Common myeloid progenitor, CD34-positive (primary cell): ENCODE results near the gene MROH7.

Source experiments
- CTCF ChIA-PET: fragments of 350-600 bp; sonication (Branson Sonifier 250); formaldehyde crosslinking; loops from one replicate; lab custom pipeline; 2021; ENCODE audit warnings: antibody characterized with exemption; lab: Charles Lee
- POLR2A ChIA-PET: fragments of 350-600 bp; sonication (Branson Sonifier 250); formaldehyde crosslinking; loops from one replicate; lab custom pipeline; 2021; ENCODE audit warnings: antibody characterized with exemption; lab: Charles Lee
- DNase-seq, 3 donors: peaks; one replicate each; pipeline versions ENCODE4 v3.0.0 to v3.0.0-alpha.2; 2013
- H3K27ac ChIP-seq, 2 experiments: 1 replicate in 1 of 2; 2 replicates in 1 of 2; pipeline ENCODE4 v1.7.0; 2013; ENCODE audit warnings: inconsistent platforms in 2 of 2, low read length in 2 of 2, mild to moderate bottlenecking in 2 of 2, low read depth in 1 of 2, moderate library complexity in 1 of 2; ENCODE audit not compliant: severe bottlenecking in 2 of 2, insufficient read depth in 1 of 2, poor library complexity in 1 of 2
- H3K27me3 ChIP-seq, 5 experiments: replicated peaks in 2 of 5; 1 replicate in 3 of 5; 2 replicates in 2 of 5; pipeline versions ENCODE4 v1.6.1 to v1.7.0; 2013; ENCODE audit warnings: low read length in 4 of 5, mild to moderate bottlenecking in 2 of 5, moderate library complexity in 2 of 5, inconsistent platforms in 1 of 5; ENCODE audit not compliant: insufficient read depth in 5 of 5, control insufficient read depth in 4 of 5
- H3K36me3 ChIP-seq, 4 experiments: 1 replicate in 2 of 4; 2 replicates in 2 of 4; pipeline versions ENCODE4 v1.6.1 to v1.7.0; 2013; ENCODE audit warnings: low read length in 3 of 4, control low read depth in 1 of 4, mild to moderate bottlenecking in 1 of 4; ENCODE audit not compliant: control insufficient read depth in 4 of 4, insufficient read depth in 4 of 4
- H3K4me1 ChIP-seq, 4 experiments: 1 replicate in 3 of 4; 2 replicates in 1 of 4; pipeline versions ENCODE4 v1.6.1 to v1.7.1; 2013; ENCODE audit warnings: low read length in 3 of 4, mild to moderate bottlenecking in 3 of 4, control low read depth in 1 of 4, inconsistent platforms in 1 of 4, moderate library complexity in 1 of 4; ENCODE audit not compliant: control insufficient read depth in 4 of 4, insufficient read depth in 4 of 4; ENCODE audit errors: control extremely low read depth in 1 of 4
- H3K4me3 ChIP-seq, 7 experiments: 1 replicate in 4 of 7; 2 replicates in 3 of 7; pipeline versions ENCODE4 v1.5.1 to v1.7.0; 2013; ENCODE audit warnings: mild to moderate bottlenecking in 7 of 7, low read length in 6 of 7, moderate library complexity in 6 of 7, inconsistent platforms in 2 of 7, low read depth in 2 of 7, control low read depth in 1 of 7; ENCODE audit not compliant: insufficient read depth in 4 of 7, control insufficient read depth in 1 of 7; ENCODE audit errors: extremely low read depth in 1 of 7
- H3K9me3 ChIP-seq, 5 experiments: 1 replicate in 4 of 5; 2 replicates in 1 of 5; pipeline versions ENCODE4 v1.6.1 to v1.7.1; 2013; ENCODE audit warnings: low read length in 4 of 5, mild to moderate bottlenecking in 2 of 5, inconsistent platforms in 1 of 5, low read depth in 1 of 5, moderate library complexity in 1 of 5; ENCODE audit not compliant: control insufficient read depth in 4 of 5, insufficient read depth in 2 of 5; ENCODE audit errors: control extremely low read depth in 1 of 5
- WGBS: methylation state at CpG from one replicate; pipeline ENCODE4 v1.1.5; 2013; ENCODE audit not compliant: insufficient coverage; 5-methylcytosine and 5-hydroxymethylcytosine counted together

MROH7 gene

DNA sequence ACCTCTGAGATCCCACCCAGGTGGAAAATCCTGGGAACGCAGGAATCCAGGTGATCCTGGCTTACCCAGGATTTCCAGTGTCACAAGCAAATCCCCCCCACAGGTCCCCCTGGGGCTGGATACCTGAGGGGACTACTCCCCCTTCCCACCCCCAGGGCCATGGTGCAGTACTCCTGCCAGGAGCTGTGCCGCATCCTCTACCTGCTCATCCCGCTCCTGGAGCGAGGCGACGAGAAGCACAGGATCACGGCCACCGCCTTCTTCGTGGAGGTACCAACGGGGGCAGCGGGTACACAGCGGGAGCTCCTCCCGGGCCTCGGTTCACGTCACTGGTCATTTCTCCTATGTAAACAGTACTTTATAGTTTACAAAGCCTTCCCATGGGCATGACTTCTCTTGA is 53.6 kb downstream of the MROH7 start:
- Histone ChIP-seq H3K4me3 (no peak overlapping the region), H3K27ac (no peak overlapping the region), H3K9me3 (no peaks in the 10 kb centered on the region), H3K27me3 (no peaks in the 10 kb centered on the region), H3K4me1 (no peaks in the 10 kb centered on the region), H3K36me3 (no peaks in the 10 kb centered on the region)
- ChIA-PET POLR2A (no interaction called here), CTCF (no interaction called here)
- no peak for DNase-seq
- 97% methylated on average over 15 of the region's 15 CpGs for WGBS

DNA sequence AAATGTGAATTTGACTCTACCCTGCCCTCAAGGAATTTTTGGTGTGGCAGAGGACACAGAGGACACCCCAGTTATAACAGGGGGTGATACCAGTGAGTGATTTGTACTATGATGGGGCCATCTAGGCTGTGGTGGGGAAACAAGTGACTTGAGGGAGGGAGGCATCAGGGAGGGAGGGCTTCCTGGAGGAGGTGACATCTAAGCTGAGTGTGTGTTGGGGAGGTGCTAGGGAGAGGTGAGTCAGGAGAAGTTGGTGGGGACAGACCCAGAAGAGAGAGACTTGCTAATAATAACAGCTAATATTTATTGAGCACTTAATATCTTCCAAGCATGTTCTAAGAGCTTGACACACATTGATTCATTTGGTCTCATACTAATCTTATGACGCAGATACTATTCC is 54.2 kb downstream of the MROH7 start:
- Histone ChIP-seq H3K9me3 (no peaks in the 10 kb centered on the region), H3K4me3 (no peak overlapping the region), H3K27ac (no peak overlapping the region), H3K36me3 (no peaks in the 10 kb centered on the region), H3K27me3 (no peaks in the 10 kb centered on the region), H3K4me1 (no peaks in the 10 kb centered on the region)
- no peak for DNase-seq
- ChIA-PET POLR2A (no interaction called here), CTCF (no interaction called here)
- WGBS, result 100% methylated on average over 1 of the region's 1 CpG

DNA sequence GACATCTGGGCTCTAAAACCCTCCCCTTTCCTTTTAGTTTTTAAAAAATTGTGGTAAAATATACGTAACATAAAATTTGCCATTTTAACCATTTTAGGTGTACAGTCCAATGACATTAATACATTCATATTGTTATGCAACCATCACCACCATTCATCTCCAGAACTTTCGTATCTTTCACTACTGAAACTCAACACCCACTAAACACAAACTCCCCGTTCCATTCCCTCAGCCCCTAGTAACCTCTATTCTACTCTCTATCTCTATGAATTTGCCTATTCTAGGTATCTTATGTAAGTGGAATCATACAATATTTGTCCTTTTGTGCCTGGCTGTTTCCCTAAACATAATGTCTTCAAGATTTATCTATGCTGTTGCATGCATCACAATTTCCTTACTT is 54.7 kb downstream of the MROH7 start:
- CTCF ChIA-PET, result no interaction called here
- POLR2A ChIA-PET, result no interaction called here
- no peak for DNase-seq
- Histone ChIP-seq H3K36me3 (no peaks in the 10 kb centered on the region), H3K4me1 (no peaks in the 10 kb centered on the region), H3K4me3 (no peak overlapping the region), H3K27ac (no peak overlapping the region), H3K9me3 (no peaks in the 10 kb centered on the region), H3K27me3 (no peaks in the 10 kb centered on the region)
- no CpG with 5 or more reads among the region's 3 CpGs for WGBS

DNA sequence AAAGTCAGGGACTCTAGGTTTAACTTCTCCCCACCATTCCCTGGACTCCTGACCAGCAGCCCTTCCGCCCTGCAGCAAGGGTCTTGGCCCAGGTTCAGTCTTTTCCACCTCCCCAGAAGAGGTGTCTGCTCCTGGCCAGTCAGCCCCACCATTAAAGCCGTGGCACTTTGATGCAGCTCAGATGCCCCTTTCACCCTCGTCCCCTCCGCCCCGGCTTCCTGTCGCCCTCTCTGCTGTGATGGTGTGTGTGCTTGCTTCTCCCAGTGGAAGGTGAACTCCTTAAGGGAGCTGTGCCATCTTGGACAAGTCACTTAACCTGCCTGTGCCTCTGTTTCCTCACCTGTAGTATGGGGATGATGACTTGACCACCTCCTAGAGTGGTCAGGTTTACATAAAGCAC is 56.3 kb downstream of the MROH7 start:
- DNase-seq, result no peak
- Histone ChIP-seq H3K4me1 (no peaks in the 10 kb centered on the region), H3K36me3 (peaks cover 0 to 2% (median 0%) of the 10 kb centered on the region in 4 experiments), H3K4me3 (no peak overlapping the region), H3K27ac (no peak overlapping the region), H3K27me3 (no peaks in the 10 kb centered on the region), H3K9me3 (no peaks in the 10 kb centered on the region)
- WGBS, result 91% methylated on average over 6 of the region's 6 CpGs
- CTCF ChIA-PET, result no interaction called here
- POLR2A ChIA-PET, result interaction anchor here (0.7 kb wide), 1 partner anchor 27 kb away, joined by 3 read pairs; no protein-coding TSS in a partner anchor

DNA sequence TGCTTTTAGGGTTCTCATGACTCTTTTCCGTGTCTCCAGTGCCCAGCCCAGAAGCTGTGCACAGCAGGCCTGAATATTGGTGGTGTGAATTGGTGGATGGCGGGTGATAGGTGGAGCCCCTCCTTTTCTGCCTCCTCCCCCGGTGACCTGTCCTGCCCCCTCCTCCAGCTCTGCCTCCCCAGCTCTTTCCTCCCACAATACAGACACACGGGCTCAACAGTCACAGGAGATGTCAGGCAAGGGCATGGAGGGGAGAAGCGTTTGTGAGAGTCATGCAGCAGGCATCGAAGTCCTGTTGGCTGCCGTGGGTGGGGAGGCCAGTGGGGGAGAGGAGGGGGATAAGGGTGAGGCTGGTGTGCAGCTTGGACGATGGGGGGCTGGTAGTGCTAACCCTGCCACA is 56.8 kb downstream of the MROH7 start:
- no peak overlapping the region for H3K27ac ChIP-seq
- no peaks in the 10 kb centered on the region for H3K27me3 ChIP-seq
- H3K4me1 ChIP-seq, result no peaks in the 10 kb centered on the region
- no peak overlapping the region for H3K4me3 ChIP-seq
- ChIA-PET POLR2A (no interaction called here), CTCF (no interaction called here)
- DNase-seq, result no peak
- peaks cover 0 to 5% (median 0%) of the 10 kb centered on the region in 4 experiments for H3K36me3 ChIP-seq
- no peaks in the 10 kb centered on the region for H3K9me3 ChIP-seq
- 100% methylated on average over 4 of the region's 8 CpGs for WGBS

DNA sequence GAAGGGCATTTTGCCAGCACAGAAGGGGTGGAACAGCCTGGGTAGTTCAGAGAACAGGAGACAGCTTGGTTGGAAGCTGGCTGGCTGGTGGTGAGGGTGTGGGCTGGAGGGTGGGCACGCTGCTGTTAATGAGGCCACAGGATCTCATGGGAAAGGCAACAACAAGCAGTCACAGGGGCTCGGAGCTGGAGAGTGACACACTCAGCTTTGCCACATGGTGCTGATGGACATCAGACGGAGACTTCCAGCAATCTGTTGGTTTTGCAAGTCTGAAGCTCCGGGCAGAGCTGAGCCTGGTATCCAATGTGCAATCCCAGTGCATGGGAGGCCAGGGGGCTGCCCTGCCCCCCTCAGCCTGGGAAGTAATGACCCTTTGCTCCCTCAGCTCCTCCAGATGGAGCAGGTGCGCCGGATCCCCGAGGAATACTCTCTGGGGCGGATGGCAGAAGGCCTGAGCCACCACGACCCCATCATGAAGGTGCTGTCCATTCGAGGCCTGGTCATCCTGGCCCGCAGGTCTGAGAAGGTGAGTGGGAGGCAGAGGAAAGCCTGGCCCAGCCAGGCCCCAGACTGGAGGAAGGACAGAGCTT is 58.4 kb downstream of the MROH7 start:
- Histone ChIP-seq H3K9me3 (no peaks in the 10 kb centered on the region), H3K27me3 (no peaks in the 10 kb centered on the region), H3K36me3 (peaks cover 0 to 6% (median 1%) of the 10 kb centered on the region in 4 experiments), H3K27ac (no peak overlapping the region), H3K4me1 (no peaks in the 10 kb centered on the region), H3K4me3 (no peak overlapping the region)
- over 99% methylated on average over 10 of the region's 11 CpGs for WGBS
- no peak for DNase-seq
- CTCF ChIA-PET, result interaction anchor here (0.8 to 1.6 kb wide), 3 partner anchors 9 to 152 kb away, joined by 4 read pairs; partner anchors contain the start of genes ACOT11 and MROH7
- POLR2A ChIA-PET, result no interaction called here

DNA sequence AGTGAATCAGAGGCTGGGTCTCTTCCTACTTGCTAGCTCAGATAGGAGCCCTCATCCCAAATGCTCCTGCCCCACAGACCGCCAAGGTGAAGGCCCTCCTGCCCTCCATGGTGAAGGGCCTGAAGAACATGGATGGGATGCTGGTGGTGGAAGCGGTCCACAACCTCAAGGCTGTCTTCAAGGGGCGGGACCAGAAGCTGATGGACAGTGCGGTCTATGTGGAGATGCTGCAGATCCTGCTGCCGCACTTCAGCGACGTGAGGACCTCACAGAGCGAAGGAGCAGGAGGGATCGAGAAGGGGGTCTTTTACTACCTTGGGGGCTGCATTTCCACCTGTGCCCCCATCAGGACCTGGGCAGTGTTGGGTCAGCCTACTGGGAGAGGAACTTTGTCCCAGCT is 59.5 kb downstream of the MROH7 start:
- Histone ChIP-seq H3K9me3 (no peaks in the 10 kb centered on the region), H3K4me1 (no peaks in the 10 kb centered on the region), H3K4me3 (no peak overlapping the region), H3K27me3 (no peaks in the 10 kb centered on the region), H3K36me3 (peaks cover 0 to 6% (median 1%) of the 10 kb centered on the region in 4 experiments), H3K27ac (no peak overlapping the region)
- DNase-seq, result no peak
- POLR2A ChIA-PET, result no interaction called here
- CTCF ChIA-PET, result no interaction called here
- 100% methylated on average over 9 of the region's 9 CpGs for WGBS
